ENCODE data around the gene TCF12.
A peak's percentile ranks its signal among the peaks of the same experiment; 100 is the strongest.

TCF12 gene

GRCh38 chr15:57223345-57223744 is 304.9 kb downstream of the TCF12 start:
- no peak for FAIRE-seq

GRCh38 chr15:57223887-57224286 is 305.4 kb downstream of the TCF12 start:
- no peak for DNase-seq (ENCODE audit: extremely low spot score, insufficient read length, low read depth)
- FAIRE-seq, result no peak

More at GRCh38 chr15:57223345-57223744, 304.9 kb downstream of the TCF12 start:
- no peak for DNase-seq (ENCODE audit: extremely low spot score, insufficient read length, low read depth)

- no peak for DNase-seq (ENCODE audit: extremely low spot score, insufficient read length, low read depth)
- FAIRE-seq, result peak; percentile 26
These were observed 306.2 kb downstream of the TCF12 start for GRCh38 chr15:57224664-57225063.

GRCh38 chr15:57227166-57227565 is 308.7 kb downstream of the TCF12 start:
- no peak for FAIRE-seq
- no peak for DNase-seq (ENCODE audit: extremely low spot score, insufficient read length, low read depth)

- no peak for FAIRE-seq
These were observed 309.5 kb downstream of the TCF12 start for GRCh38 chr15:57227899-57228298.

GRCh38 chr15:57228395-57228794 is 310.0 kb downstream of the TCF12 start:
- DNase-seq (ENCODE audit: extremely low spot score, insufficient read length, low read depth) (no peak), FAIRE-seq (no peak)

More at GRCh38 chr15:57227899-57228298, 309.5 kb downstream of the TCF12 start:
- DNase-seq (ENCODE audit: extremely low spot score, insufficient read length, low read depth), result no peak

- no peak for DNase-seq (ENCODE audit: extremely low spot score, insufficient read length, low read depth)
- peak; percentile 29 for FAIRE-seq
These were observed 310.6 kb downstream of the TCF12 start for GRCh38 chr15:57229051-57229450.

- DNase-seq (ENCODE audit: extremely low spot score, insufficient read length, low read depth), result no peak
- FAIRE-seq, result no peak
These were observed 313.1 kb downstream of the TCF12 start for GRCh38 chr15:57231559-57231958.

GRCh38 chr15:57234156-57234555 is 315.7 kb downstream of the TCF12 start:
- no peak for FAIRE-seq

GRCh38 chr15:57235186-57235585 is 316.7 kb downstream of the TCF12 start:
- DNase-seq (ENCODE audit: extremely low spot score, insufficient read length, low read depth) (no peak), FAIRE-seq (no peak)

More at GRCh38 chr15:57234156-57234555, 315.7 kb downstream of the TCF12 start:
- no peak for DNase-seq (ENCODE audit: extremely low spot score, insufficient read length, low read depth)

GRCh38 chr15:57235873-57236272 is 317.4 kb downstream of the TCF12 start:
- FAIRE-seq (no peak), DNase-seq (ENCODE audit: extremely low spot score, insufficient read length, low read depth) (no peak)

GRCh38 chr15:57236561-57237300 is 318.3 kb downstream of the TCF12 start:
- DNase-seq (ENCODE audit: extremely low spot score, insufficient read length, low read depth), result no peak
- no peak for FAIRE-seq

GRCh38 chr15:57237301-57237642 is 318.8 kb downstream of the TCF12 start:
- FAIRE-seq (no peak), DNase-seq (ENCODE audit: extremely low spot score, insufficient read length, low read depth) (no peak)

- no peak for FAIRE-seq
- no peak for DNase-seq (ENCODE audit: extremely low spot score, insufficient read length, low read depth)
These were observed 319.2 kb downstream of the TCF12 start for GRCh38 chr15:57237676-57238075.

- DNase-seq (ENCODE audit: extremely low spot score, insufficient read length, low read depth), result no peak
These were observed 326.7 kb downstream of the TCF12 start for GRCh38 chr15:57245130-57245529.

GRCh38 chr15:57245714-57246113 is 327.3 kb downstream of the TCF12 start:
- FAIRE-seq (no peak), DNase-seq (ENCODE audit: extremely low spot score, insufficient read length, low read depth) (no peak)

More at GRCh38 chr15:57245130-57245529, 326.7 kb downstream of the TCF12 start:
- FAIRE-seq, result no peak

- no peak for DNase-seq (ENCODE audit: extremely low spot score, insufficient read length, low read depth)
- no peak for FAIRE-seq
These were observed 329.6 kb downstream of the TCF12 start for GRCh38 chr15:57248074-57248473.

- FAIRE-seq (no peak), DNase-seq (ENCODE audit: extremely low spot score, insufficient read length, low read depth) (no peak)
These were observed 332.9 kb downstream of the TCF12 start for GRCh38 chr15:57251308-57251707.

- FAIRE-seq (no peak), DNase-seq (ENCODE audit: extremely low spot score, insufficient read length, low read depth) (no peak)
These were observed 333.5 kb downstream of the TCF12 start for GRCh38 chr15:57251941-57252340.

- DNase-seq (ENCODE audit: extremely low spot score, insufficient read length, low read depth), result no peak
- FAIRE-seq, result no peak
These were observed 334.6 kb downstream of the TCF12 start for GRCh38 chr15:57253082-57253481.

- DNase-seq (ENCODE audit: extremely low spot score, insufficient read length, low read depth), result no peak
- no peak for FAIRE-seq
These were observed 335.1 kb downstream of the TCF12 start for GRCh38 chr15:57253500-57253899.

- FAIRE-seq (no peak), DNase-seq (ENCODE audit: extremely low spot score, insufficient read length, low read depth) (no peak)
These were observed 337.4 kb downstream of the TCF12 start for GRCh38 chr15:57255751-57256341.

Measured in GM18507 (cell line).